Measurements from ENCODE around the gene OPRD1. TPM values are rescaled to one million over a fixed set of nuclear protein-coding genes. Genes with fewer than 3 reads are reported as not detected.

OPRD1 gene
- total and polyA plus RNA-seq, 2 of the 4 experiments (the other 2 are of a cell fraction) = under 0.01 TPM; not detected in 1

GRCh38 chr1:28871631-28872401 lies 59.8 kb downstream of the OPRD1 start:
- H3K36me3 ChIP-seq (ENCODE audit: control insufficient read depth, insufficient read depth, low read length) = no peaks in the 10 kb centered on the region
- dilution Hi-C loops (cut with HindIII; ENCODE audit: low sequenced_read_pairs, unreplicated experiment) (no loop called here), intact Hi-C loops (cut with micrococcal nuclease) (no loop called here), in situ Hi-C loops (cut with MboI; ENCODE audit: low sequenced_read_pairs) (no loop called here)
- H4K8ac ChIP-seq (ENCODE audit: low read depth in 2 of 2, low read length in 2 of 2) = no peak overlapping the region
- no peak overlapping the region for H2BK15ac ChIP-seq (ENCODE audit: low read depth, low read length)
- H4K5ac ChIP-seq (ENCODE audit: low read depth, low read length) = no peak overlapping the region
- POLR2A ChIA-PET (ENCODE audit: unreplicated experiment) = no interaction called here
- TF ChIP-seq MAFK (IDR thresholded peaks at IDR 0.05; ENCODE audit: low read depth, low read length) = no peak
- TF ChIP-seq CEBPB (IDR thresholded peaks at IDR 0.05; ENCODE audit: low read depth, low read length) = no peak
- TF ChIP-seq SMC3 (IDR thresholded peaks at IDR 0.05; ENCODE audit: low read depth, low read length) = no peak
- no peak for TF ChIP-seq FOS (IDR thresholded peaks at IDR 0.05; ENCODE audit: low read depth, low read length)
- no peak for TF ChIP-seq MXI1 (IDR thresholded peaks at IDR 0.05; ENCODE audit: borderline replicate concordance, low read depth, low read length)
- no peak for TF ChIP-seq CTCF (conservative IDR thresholded peaks at IDR 0.05; ENCODE audit: low read depth, low read length)
- no peak for TF ChIP-seq USF2 (IDR thresholded peaks at IDR 0.05; ENCODE audit: low read depth, low read length)
- no peak for TF ChIP-seq MAZ (IDR thresholded peaks at IDR 0.05; ENCODE audit: borderline replicate concordance, low read depth, low read length)
- TF ChIP-seq RCOR1 (IDR thresholded peaks at IDR 0.05; ENCODE audit: insufficient replicate concordance, low read length) = no peak
- no peak for TF ChIP-seq ELK1 (IDR thresholded peaks at IDR 0.05; ENCODE audit: borderline replicate concordance, low read depth, low read length)
- TF ChIP-seq RAD21 (IDR thresholded peaks at IDR 0.05; ENCODE audit: low read length) = no peak
- TF ChIP-seq RFX5 (IDR thresholded peaks at IDR 0.05; ENCODE audit: low read depth, low read length) = no peak
- TF ChIP-seq CHD1 (IDR thresholded peaks at IDR 0.05; ENCODE audit: low read depth, low read length) = no peak
- TF ChIP-seq BHLHE40 (IDR thresholded peaks at IDR 0.05; ENCODE audit: low read depth, low read length) = no peak
- TF ChIP-seq POLR2A (IDR thresholded peaks at IDR 0.05; ENCODE audit: low read depth, low read length) = no peak
- no peak for TF ChIP-seq NFE2L2 (IDR thresholded peaks at IDR 0.05; ENCODE audit: low read depth, low read length)
- no peak overlapping the region for H2AK5ac ChIP-seq (ENCODE audit: low read depth, low read length)
- H3K27ac ChIP-seq (ENCODE audit: insufficient read depth, low read length) = no peak overlapping the region
- H4K91ac ChIP-seq (ENCODE audit: insufficient read depth, low read depth, low read length) = no peak overlapping the region
- H3K27me3 ChIP-seq (ENCODE audit: control insufficient read depth, insufficient read depth, low read length) = peaks cover 24% of the 10 kb centered on the region
- H3K4ac ChIP-seq (ENCODE audit: low read depth, low read length) = no peak overlapping the region
- no peak overlapping the region for H3K56ac ChIP-seq (ENCODE audit: extremely low read depth, insufficient read depth, low read length)
- H2AFZ ChIP-seq (replicated peaks; ENCODE audit: low read length, poor library complexity) = no peak overlapping the region
- no peak for ATAC-seq (ENCODE audit: low read depth)
- WGBS, 2 experiments (ENCODE audit: extremely low coverage in 2 of 2, insufficient read length in 1 of 2) = 90% methylated on average over 4 of the region's 12 CpGs; no CpG with 5 or more reads in 1 of the 2 experiments
- no peak overlapping the region for H3K4me3 ChIP-seq (ENCODE audit: insufficient read depth, low read depth, low read length)
- no peak overlapping the region for H3K9ac ChIP-seq (ENCODE audit: low read depth, low read length)
- no peak overlapping the region for H2BK5ac ChIP-seq (ENCODE audit: low read depth, low read length, poor library complexity, severe bottlenecking)
- CTCF ChIA-PET = no interaction called here
- H4K20me1 ChIP-seq (ENCODE audit: insufficient read depth, low read length) = no peaks in the 10 kb centered on the region
- H3K4me1 ChIP-seq (ENCODE audit: control insufficient read depth, insufficient read depth, low read length) = no peaks in the 10 kb centered on the region
- no peak overlapping the region for H2BK20ac ChIP-seq (ENCODE audit: low read depth, low read length)
- no peaks in the 10 kb centered on the region for H3K9me3 ChIP-seq (ENCODE audit: control insufficient read depth, insufficient read depth, low read length)
- no peak overlapping the region for H2AK9ac ChIP-seq (replicated peaks; ENCODE audit: low read depth, low read length, poor library complexity)
- no peaks in the 10 kb centered on the region for H3K9me1 ChIP-seq (ENCODE audit: insufficient read depth, low read length)
- no peak overlapping the region for H3K23ac ChIP-seq (ENCODE audit: low read depth, low read length)
- H3K18ac ChIP-seq (ENCODE audit: low read depth, low read length) = no peak overlapping the region
- no peaks in the 10 kb centered on the region for H3K79me1 ChIP-seq (ENCODE audit: low read depth in 1 of 2, low read length in 2 of 2)
- H2BK120ac ChIP-seq (ENCODE audit: low read depth, low read length) = no peak overlapping the region
- H3K4me2 ChIP-seq (ENCODE audit: low read depth, low read length) = no peak overlapping the region
- H3K14ac ChIP-seq (replicated peaks; ENCODE audit: low read depth, low read length) = no peak overlapping the region
- no TSS peak for BruUV-seq (replicated peaks)
- no peak for DNase-seq
